Ascending aorta (tissue), 2 donors: ENCODE measurements around the gene PRR20G. TPM values are rescaled to one million over a fixed set of nuclear protein-coding genes. Genes with fewer than 3 reads are reported as not detected.

Source experiments
- DNase-seq, 2 donors: peaks; one replicate each; pipeline ENCODE4 v3.0.0-alpha.2; 2019; ENCODE audit warnings: low spot score in 2 of 2
- H3K27ac ChIP-seq, 2 donors: fragments of 200-600 bp; sonication (generic); one replicate each; pipeline ENCODE4 v1.5.1; 2016 to 2017; ENCODE audit warnings: mild to moderate bottlenecking in 1 of 2
- H3K27me3 ChIP-seq: fragments of 200-600 bp; sonication (generic); one replicate; pipeline ENCODE4 v1.5.1; 2017
- H3K36me3 ChIP-seq, 2 donors: fragments of 200-600 bp; sonication (generic); one replicate each; pipeline ENCODE4 v1.5.1; 2016
- H3K4me1 ChIP-seq, 2 donors: fragments of 200-600 bp; sonication (generic); one replicate each; pipeline ENCODE4 v1.5.1; 2016 to 2017; ENCODE audit warnings: mild to moderate bottlenecking in 1 of 2
- H3K4me3 ChIP-seq, 2 donors: fragments of 200-600 bp; sonication (generic); one replicate each; pipeline ENCODE4 v1.5.1; 2016 to 2017; ENCODE audit warnings: mild to moderate bottlenecking in 1 of 2
- H3K9me3 ChIP-seq, 2 donors: fragments of 200-600 bp; sonication (generic); one replicate each; pipeline ENCODE4 v1.5.1; 2016
- intact Hi-C: fragments of 100-400 bp; cut with DNase I; formaldehyde crosslinking; loops from one replicate; pipeline ENCODE4 v1.15.1; 2023
- total RNA-seq: library from RNA; depleted of rRNA; stranded (reverse); fragments of >200 nt; gene quantifications from one replicate; pipeline ENCODE4 v1.1.0, GENCODE V29; 2016
- TF ChIP-seq, protein P1 (sequence below), 3 experiments: fragments of 200-600 bp in 2 of 3; fragments of 450-650 bp in 1 of 3; sonication (generic) in 2 of 3; IDR thresholded peaks; one replicate each; pipeline ENCODE4 v1.5.1; 2016 to 2019; ENCODE audit warnings: antibody characterized with exemption in 3 of 3, mild to moderate bottlenecking in 1 of 3, moderate library complexity in 1 of 3

PRR20G gene
- total RNA-seq, 1 donor from 2014 or later = not detected

GRCh38 chr3:127265581-127265981, 22.3 kb downstream of the PRR20G start:
- no peak for DNase-seq
- intact Hi-C loops = no loop called here
- H3K36me3 ChIP-seq = no peaks in the 10 kb centered on the region

DNA sequence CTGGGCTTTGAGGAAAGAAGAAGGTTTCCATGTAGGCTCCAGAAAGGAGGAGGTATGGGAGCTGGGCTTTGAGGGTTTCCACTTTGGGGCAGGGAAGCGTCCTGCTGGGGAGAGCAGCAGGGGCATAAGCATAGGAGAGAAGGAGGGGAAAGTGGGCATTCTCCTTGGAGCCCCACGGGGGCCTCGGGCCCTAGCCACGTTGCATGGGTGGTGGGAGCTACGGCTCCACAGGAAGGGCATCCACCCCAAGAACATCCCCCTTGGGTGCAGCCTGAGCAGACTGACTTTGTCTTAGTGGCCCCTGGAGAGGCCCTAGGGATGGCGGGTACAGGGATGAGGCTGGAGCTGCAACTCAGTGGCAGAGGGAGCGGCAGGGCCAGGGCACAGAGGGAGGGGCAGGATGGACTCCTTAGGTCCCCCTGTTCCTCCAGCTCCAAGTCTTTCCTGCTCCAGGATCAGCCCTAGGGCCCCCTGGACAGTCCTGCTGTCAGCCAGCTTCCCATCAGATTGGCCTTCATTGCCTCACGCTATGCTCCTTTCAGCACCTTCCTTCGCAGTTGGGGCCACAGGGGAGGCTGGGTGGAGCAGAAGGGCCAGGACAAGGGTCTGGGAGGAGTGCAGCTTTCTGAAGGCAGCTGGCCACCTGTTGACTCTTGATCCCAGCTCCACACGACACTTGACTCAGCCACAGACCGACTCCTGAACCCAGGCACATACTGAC, 22.9 kb downstream of the PRR20G start:
- intact Hi-C loops = no loop called here
- Histone ChIP-seq H3K4me1 (no peaks in the 10 kb centered on the region), H3K27me3 (no peaks in the 10 kb centered on the region), H3K4me3 (no peak overlapping the region), H3K9me3 (no peaks in the 10 kb centered on the region), H3K27ac (no peak overlapping the region), H3K36me3 (no peaks in the 10 kb centered on the region)
- DNase-seq = no peak
- TF ChIP-seq, protein P1, sequence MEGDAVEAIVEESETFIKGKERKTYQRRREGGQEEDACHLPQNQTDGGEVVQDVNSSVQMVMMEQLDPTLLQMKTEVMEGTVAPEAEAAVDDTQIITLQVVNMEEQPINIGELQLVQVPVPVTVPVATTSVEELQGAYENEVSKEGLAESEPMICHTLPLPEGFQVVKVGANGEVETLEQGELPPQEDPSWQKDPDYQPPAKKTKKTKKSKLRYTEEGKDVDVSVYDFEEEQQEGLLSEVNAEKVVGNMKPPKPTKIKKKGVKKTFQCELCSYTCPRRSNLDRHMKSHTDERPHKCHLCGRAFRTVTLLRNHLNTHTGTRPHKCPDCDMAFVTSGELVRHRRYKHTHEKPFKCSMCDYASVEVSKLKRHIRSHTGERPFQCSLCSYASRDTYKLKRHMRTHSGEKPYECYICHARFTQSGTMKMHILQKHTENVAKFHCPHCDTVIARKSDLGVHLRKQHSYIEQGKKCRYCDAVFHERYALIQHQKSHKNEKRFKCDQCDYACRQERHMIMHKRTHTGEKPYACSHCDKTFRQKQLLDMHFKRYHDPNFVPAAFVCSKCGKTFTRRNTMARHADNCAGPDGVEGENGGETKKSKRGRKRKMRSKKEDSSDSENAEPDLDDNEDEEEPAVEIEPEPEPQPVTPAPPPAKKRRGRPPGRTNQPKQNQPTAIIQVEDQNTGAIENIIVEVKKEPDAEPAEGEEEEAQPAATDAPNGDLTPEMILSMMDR (IDR thresholded peaks at IDR 0.05) = no peak

More at GRCh38 chr3:127265581-127265981, 22.3 kb downstream of the PRR20G start:
- Histone ChIP-seq H3K27me3 (no peaks in the 10 kb centered on the region), H3K4me3 (no peak overlapping the region), H3K9me3 (no peaks in the 10 kb centered on the region), H3K27ac (no peak overlapping the region), H3K4me1 (no peaks in the 10 kb centered on the region)
- TF ChIP-seq, protein P1 (IDR thresholded peaks at IDR 0.05) = no peak

DNA sequence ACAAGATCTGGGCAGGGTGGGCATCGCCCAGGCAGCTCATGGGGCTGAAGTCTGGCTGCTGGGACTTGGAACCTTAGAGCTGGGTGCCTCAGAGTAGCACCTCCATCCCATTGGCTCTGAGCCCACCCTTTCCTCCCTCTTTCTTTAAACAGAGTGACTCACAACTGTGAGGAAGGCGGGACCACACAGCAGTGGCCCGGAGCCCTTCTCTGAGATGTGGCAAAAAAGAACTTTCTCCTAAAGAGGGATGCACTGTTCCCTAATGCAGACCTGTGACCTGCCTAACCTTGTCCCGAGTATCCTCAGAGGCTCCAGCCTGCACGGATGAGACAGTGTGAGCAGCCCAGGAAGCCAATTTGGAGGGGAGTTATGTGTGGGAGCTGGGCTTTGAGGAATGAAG, 23.6 kb downstream of the PRR20G start:
- Histone ChIP-seq H3K4me3 (no peak overlapping the region), H3K36me3 (no peaks in the 10 kb centered on the region)

DNA sequence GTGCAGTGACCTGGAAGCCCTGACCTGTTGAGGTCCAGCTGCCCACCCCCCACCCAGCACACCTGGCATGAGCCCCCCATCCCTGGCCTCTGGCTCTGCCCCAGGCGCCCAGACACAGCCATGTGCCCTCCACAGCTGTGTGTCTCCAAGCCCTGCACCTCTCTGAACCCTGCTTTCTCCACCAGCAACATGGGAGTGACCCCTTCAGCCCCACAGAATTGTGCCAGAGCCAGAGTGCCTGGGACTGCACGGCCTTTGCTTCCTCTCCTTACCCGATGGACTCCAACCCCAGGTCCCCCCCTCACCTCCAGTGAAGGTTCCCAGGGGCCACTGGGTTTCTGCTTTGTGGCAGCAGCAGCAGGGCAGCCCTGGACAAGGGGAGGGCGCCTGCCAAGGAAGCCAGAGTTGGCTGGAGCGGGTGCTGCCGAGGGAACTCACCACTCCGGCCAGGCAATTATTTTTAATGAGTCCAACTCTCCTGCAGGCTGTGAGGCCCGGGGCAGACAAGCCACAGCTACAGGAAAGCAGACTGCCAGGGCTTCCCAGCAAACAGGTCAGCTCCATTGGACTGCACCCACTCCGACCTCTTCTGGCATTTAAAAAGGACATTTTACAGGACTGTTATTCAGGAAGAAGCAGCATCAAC, 24.1 kb downstream of the PRR20G start:
- TF ChIP-seq, protein P1 (IDR thresholded peaks at IDR 0.05) = no peak
- Histone ChIP-seq H3K4me1 (no peaks in the 10 kb centered on the region), H3K9me3 (no peaks in the 10 kb centered on the region), H3K27me3 (no peaks in the 10 kb centered on the region), H3K4me3 (no peak overlapping the region), H3K27ac (no peak overlapping the region), H3K36me3 (no peaks in the 10 kb centered on the region)
- no peak for DNase-seq
- intact Hi-C loops = no loop called here

More for the DNA sequence above, 23.6 kb downstream of the PRR20G start:
- H3K9me3 ChIP-seq = no peaks in the 10 kb centered on the region
- no peak overlapping the region for H3K27ac ChIP-seq
- no peaks in the 10 kb centered on the region for H3K4me1 ChIP-seq
- no peak for DNase-seq
- no peaks in the 10 kb centered on the region for H3K27me3 ChIP-seq
- intact Hi-C loops = no loop called here
- TF ChIP-seq, protein P1 (IDR thresholded peaks at IDR 0.05) = no peak

DNA sequence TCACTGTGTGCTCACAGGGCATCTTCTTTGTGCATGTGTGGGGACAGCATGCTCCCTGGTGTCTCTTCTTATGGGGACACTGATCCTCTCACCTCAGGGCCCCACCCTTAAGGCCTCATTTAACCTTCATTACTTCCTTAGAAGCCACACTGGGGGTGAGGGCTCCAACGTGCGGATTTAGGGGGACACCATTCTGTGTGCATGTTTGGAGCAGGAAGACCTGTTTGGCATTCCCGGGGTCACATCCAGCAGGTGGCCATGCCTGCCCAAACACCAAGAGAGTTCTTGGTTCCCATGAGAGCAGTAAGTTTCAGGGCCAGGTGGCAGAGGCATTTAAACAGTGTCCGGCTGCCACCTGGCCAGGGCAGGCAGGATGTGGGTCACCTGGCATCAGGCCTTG, 24.8 kb downstream of the PRR20G start:
- intact Hi-C loops = no loop called here
- Histone ChIP-seq H3K4me3 (no peak overlapping the region), H3K36me3 (no peaks in the 10 kb centered on the region), H3K27ac (no peak overlapping the region), H3K27me3 (no peaks in the 10 kb centered on the region), H3K4me1 (no peaks in the 10 kb centered on the region), H3K9me3 (no peaks in the 10 kb centered on the region)
- TF ChIP-seq, protein P1 (IDR thresholded peaks at IDR 0.05) = no peak
- DNase-seq = no peak
